ENCODE data around the gene GNMT.

GNMT gene

GRCh38 chr6:42935322-42935721 lies 25.2 kb upstream of the GNMT start:
- no peak for DNase-seq (ENCODE audit: low read depth)
- TF ChIP-seq CTCF (IDR thresholded peaks at IDR 0.05; ENCODE audit: low read depth, low read length, missing control alignments): no peak
- no peak overlapping the region for H3K4me3 ChIP-seq (ENCODE audit: low read depth, low read length)

GRCh38 chr6:42936398-42936797 lies 24.2 kb upstream of the GNMT start:
- H3K4me3 ChIP-seq (ENCODE audit: low read depth, low read length): no peak overlapping the region
- TF ChIP-seq CTCF (IDR thresholded peaks at IDR 0.05; ENCODE audit: low read depth, low read length, missing control alignments): no peak
- no peak for DNase-seq (ENCODE audit: low read depth)

- no peak for DNase-seq (ENCODE audit: low read depth)
- H3K4me3 ChIP-seq (ENCODE audit: low read depth, low read length): no peak overlapping the region
- TF ChIP-seq CTCF (IDR thresholded peaks at IDR 0.05; ENCODE audit: low read depth, low read length, missing control alignments): no peak
Measured at GRCh38 chr6:42937548-42938427, 22.8 kb upstream of the GNMT start.

GRCh38 chr6:42938428-42938796 lies 22.1 kb upstream of the GNMT start:
- DNase-seq (ENCODE audit: low read depth): no peak
- H3K4me3 ChIP-seq (ENCODE audit: low read depth, low read length): no peak overlapping the region
- no peak for TF ChIP-seq CTCF (IDR thresholded peaks at IDR 0.05; ENCODE audit: low read depth, low read length, missing control alignments)

- no peak overlapping the region for H3K4me3 ChIP-seq (ENCODE audit: low read depth, low read length)
- TF ChIP-seq CTCF (IDR thresholded peaks at IDR 0.05; ENCODE audit: low read depth, low read length, missing control alignments): no peak
- no peak for DNase-seq (ENCODE audit: low read depth)
Measured at GRCh38 chr6:42938987-42939809, 21.4 kb upstream of the GNMT start.

- TF ChIP-seq CTCF (IDR thresholded peaks at IDR 0.05; ENCODE audit: low read depth, low read length, missing control alignments): no peak
- no peak for DNase-seq (ENCODE audit: low read depth)
Measured at GRCh38 chr6:42939810-42940167, 20.8 kb upstream of the GNMT start.

More at GRCh38 chr6:42939810-42940167, 20.8 kb upstream of the GNMT start:
- H3K4me3 ChIP-seq (ENCODE audit: low read depth, low read length): no peak overlapping the region

Measured in GM12864 (cell line).